DMS114 treated with DMSO at 0.1 percent for 48 hours (cell line): ENCODE results near the gene CADM1.

ENCODE experiments used
- DNase-seq: peaks from one replicate; lab custom pipeline; 2025; ENCODE audit not compliant: unreplicated experiment; lab: John Stamatoyannopoulos, UW

CADM1 gene

GRCh38 chr11:115408036-115408921 is 95.9 kb downstream of the CADM1 start:
- DNase-seq = no peak

GRCh38 chr11:115407496-115407895 is 96.7 kb downstream of the CADM1 start:
- no peak for DNase-seq

DNA sequence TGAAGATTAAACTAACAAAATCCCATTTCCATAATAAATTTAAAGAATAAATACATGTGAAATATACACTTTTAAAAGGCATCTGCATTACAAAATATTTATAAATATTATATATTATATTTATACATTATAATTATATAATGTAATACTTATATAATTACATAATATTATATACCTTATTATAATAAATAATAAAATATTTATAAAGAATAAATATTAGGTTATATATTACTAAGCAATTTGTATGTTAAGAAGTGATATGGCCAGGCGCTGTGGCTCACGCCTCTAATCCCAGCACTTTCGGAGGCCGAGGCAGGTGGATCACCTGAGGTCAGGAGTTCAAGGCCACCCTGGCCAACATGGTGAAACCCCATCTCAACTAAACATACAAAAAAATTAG is 97.8 kb downstream of the CADM1 start:
- no peak for DNase-seq

DNA sequence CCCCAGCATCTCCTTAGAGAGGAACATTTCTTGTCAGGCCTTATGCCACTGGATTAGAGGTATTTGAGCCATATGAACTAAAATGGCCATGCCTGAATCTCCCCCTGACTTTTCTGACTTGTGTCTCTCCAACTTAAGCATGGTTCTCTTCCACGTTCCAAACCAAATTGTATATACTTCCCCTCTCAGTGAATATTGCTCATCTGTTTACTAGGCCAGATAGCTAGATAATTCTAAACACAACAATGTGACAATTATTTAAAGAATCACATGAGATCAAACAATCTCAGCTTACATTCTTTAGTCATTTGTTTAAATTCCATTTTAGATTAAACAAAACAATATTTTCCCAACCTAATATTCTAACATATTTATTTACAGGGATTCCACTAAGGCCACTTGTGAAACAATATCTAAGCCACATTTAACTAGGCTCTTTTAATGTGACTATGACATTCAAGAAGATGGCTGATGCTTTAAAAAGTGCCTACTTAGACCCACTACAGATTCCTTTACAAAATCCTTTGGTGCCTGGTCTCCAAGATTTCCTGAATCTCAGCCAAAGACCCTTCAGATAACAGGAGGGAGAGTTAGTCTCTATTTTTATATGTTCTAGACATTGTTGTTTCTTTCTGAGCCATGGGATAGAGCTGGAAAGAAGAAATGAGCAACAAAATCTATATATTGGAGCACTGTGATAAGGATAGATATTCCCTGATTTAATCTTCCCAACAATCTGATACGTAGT is 105.7 kb downstream of the CADM1 start:
- no peak for DNase-seq

DNA sequence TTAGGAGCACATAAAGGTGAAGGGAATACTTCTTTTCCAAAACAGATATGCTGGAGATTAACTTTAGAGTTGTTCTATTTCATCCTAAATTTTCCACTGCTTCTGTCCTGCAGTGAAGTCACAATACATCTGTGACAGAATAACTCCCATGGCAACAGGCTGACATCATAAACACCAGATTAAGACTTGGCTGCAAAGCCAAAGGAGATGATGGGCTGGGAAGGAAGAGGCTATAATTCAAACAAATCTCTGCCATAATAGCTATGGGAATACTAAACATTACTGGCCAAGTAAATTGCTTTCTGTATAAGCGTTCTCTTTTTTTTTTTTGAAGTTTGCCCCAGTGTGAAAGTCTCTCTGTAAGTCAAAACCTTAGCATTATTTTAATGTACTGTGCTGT is 107.7 kb downstream of the CADM1 start:
- no peak for DNase-seq

GRCh38 chr11:115393950-115394349 is 110.3 kb downstream of the CADM1 start:
- no peak for DNase-seq

DNA sequence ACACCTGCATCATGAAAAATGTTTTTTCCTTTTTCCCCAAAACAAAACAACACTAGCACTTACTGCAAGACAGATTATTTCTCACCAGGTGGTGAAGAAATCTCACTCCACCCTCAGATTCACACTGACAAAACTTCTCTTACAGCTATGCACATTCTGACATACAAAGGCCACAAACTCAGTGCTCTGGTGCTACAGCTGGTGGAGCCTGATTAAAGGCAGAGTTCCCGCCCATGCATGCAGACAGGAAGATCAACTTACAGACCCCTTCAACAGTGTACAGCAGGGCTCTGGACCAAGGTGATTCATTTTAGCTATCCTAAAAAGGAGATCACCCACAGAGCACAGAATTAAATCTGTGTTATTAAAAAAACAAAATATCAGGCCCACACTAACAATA is 112.6 kb downstream of the CADM1 start:
- DNase-seq = no peak

DNA sequence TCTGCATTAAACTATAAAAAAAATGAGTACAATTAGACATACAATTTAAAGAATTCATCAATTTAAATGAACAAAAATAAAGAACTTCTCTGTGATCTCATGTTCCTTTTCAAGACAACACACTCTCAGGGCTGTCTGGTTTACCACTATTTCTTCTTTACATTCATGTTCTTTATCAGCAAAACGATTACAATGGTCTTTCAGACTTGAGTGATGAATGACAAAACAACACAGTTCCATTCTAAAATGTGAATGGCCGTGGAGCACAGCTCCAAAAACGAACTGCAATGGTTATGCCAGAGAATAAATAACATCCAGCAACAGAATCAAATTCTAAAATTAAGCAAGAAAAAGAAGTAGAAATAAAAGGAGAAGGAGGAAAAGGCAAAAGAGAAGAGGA is 113.1 kb downstream of the CADM1 start:
- no peak for DNase-seq

DNA sequence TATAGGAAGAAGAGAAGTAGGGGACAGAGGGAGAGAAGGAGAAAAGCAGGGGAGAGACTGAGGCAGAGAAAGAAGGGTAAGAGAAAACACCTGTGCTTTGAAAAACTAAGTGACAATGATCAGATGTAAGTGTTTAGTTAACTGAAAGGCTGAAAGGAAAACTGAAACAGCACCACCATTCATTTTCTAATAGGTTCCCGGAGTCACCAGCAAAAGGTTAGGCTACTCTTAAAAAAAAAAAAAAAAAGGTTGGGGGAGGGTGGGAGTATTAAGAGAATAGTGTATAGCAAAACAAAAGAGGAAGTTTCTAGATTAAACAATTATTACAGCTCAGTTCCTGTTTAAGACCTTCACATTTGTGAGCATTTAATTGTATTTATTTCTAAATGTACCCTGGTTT is 113.8 kb downstream of the CADM1 start:
- DNase-seq = no peak

DNA sequence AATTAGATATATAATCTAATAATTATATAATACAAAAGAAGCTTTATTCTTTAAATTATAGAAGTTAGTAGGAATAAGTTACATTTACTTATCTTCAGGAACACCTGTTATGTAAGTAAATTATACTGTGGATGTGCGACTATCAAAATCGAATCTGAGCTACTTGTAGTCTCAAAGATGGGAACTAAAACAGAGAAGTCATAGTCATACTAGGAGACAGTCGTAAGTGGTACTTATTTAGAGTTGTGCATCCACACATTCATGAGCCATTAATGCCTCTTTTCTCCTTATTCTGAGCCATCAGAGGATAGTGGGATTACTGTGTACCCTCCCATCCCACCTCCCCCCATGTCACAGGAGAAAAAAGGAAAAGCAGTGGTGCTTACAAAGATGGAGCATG is 114.4 kb downstream of the CADM1 start:
- DNase-seq = no peak

DNA sequence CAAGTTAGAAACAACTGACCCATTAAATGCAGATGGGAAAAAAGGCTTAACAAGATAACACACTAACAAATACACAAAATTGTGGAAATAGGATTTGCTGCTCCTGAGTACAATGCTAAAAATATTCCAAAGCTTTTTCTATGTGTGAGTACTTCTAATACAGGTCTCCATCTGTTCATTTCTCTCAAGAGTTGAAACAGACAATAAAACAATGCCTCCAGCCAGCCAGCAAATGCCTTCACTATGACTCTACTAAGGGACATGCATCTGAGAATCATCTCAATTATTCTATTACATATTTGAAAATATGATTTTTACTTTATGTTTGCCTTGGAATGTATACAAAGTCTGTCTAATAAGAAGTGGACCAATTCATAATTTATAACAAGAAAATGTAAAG is 119.0 kb downstream of the CADM1 start:
- DNase-seq = no peak

GRCh38 chr11:115384236-115384635 is 120.0 kb downstream of the CADM1 start:
- no peak for DNase-seq

DNA sequence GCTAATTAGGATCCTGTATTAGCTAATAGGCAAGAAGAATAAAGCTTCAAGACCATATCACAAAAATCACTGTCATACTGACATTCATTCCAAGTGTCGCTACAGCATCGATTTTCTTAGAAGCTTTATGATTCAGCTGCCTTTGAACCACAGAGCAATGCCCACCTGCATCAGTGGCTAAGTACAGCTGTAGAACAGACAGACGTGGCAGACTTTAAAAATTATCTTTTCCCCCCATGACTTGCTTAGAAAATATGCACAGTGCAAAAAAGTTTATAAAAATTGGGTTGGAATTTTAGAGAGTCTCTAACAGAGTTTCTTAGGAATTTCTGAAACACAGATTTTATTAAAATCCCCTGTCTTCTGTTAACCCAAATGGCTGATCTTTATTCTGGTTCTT is 120.8 kb downstream of the CADM1 start:
- DNase-seq = no peak

GRCh38 chr11:115379528-115379927 is 124.7 kb downstream of the CADM1 start:
- no peak for DNase-seq

GRCh38 chr11:115378557-115378956 is 125.7 kb downstream of the CADM1 start:
- no peak for DNase-seq

DNA sequence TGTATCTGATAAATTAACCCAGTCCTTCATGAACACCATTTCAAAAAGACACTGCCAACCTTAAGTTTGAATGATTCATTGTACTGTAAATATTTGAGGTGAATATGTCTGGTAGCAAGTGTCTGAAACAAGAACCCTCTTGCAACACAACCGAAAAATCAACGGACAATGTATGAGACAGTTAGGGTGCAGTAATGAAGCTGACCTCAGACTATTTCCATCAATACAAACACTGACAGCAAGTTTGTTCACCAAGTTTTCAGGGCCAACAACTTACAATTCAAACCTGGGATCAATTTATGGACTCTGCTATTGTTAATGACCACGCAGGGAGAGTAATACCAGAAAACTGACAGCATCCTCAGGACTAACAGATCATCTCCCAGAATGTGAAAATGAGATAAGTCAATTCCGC is 126.3 kb downstream of the CADM1 start:
- no peak for DNase-seq

DNA sequence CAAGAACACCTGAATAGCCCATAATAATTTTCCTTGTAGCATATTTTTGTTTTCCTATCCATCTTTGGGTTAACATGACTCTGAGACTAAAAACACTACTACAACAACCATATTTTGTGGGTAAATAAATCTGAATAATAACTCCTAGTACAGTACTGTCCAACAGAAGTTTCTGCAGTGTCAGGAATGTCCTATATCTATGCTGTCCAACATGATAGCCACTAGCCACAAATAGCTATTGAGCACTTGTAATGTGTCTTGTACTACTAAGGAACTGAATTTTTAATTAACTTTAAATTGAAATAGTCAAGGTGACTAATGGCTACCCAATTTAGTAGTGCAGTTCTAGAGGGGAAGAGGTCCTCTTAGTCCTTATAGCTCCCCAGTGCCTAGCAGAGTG is 135.6 kb downstream of the CADM1 start:
- no peak for DNase-seq

- no peak for DNase-seq
Observed at GRCh38 chr11:115366826-115367225, 137.4 kb downstream of the CADM1 start.

GRCh38 chr11:115365907-115366306 is 138.3 kb downstream of the CADM1 start:
- DNase-seq = no peak

- DNase-seq = no peak
Observed at GRCh38 chr11:115364896-115365295, 139.3 kb downstream of the CADM1 start.

- DNase-seq = no peak
Observed at GRCh38 chr11:115363921-115364320, 140.3 kb downstream of the CADM1 start.

- DNase-seq = no peak
Observed at GRCh38 chr11:115363426-115363825, 140.8 kb downstream of the CADM1 start.
